Gastrocnemius medialis (tissue), 4 donors: Measurements from ENCODE around the gene FAM151B. TPM values are rescaled to one million over a fixed set of nuclear protein-coding genes. Genes with fewer than 3 reads are reported as not detected.
"Not testable (repeated sequence)": the region's sequence is repeated elsewhere in the genome, so short reads cannot be mapped to it uniquely, and the experiment has no call there.

ENCODE experiments used
- ATAC-seq, 2 donors: fragments of 150-250 bp; one replicate each; pipeline ENCODE4 v1.9.1; 2016
- DNase-seq, 2 donors: peaks; one replicate each; pipeline ENCODE4 v3.0.0-alpha.2; 2019
- H3K27ac ChIP-seq, 4 donors: fragments of 200-600 bp; sonication (generic); 1 replicate in 1 of 4; 2 replicates in 3 of 4; pipeline ENCODE4 v1.5.1; 2016 to 2018; ENCODE audit warnings: mild to moderate bottlenecking in 2 of 4, moderate library complexity in 1 of 4
- H3K27me3 ChIP-seq, 3 donors: fragments of 200-600 bp; sonication (generic) in 2 of 3; 1 replicate in 1 of 3; 2 replicates in 2 of 3; pipeline versions ENCODE4 v1.5.1 to v1.6.0; 2016 to 2019; ENCODE audit warnings: mild to moderate bottlenecking in 1 of 3, moderate library complexity in 1 of 3
- H3K36me3 ChIP-seq, 2 donors: fragments of 200-600 bp; sonication (generic) in 1 of 2; one replicate each; pipeline ENCODE4 v1.5.1; 2017 to 2018
- H3K4me1 ChIP-seq, 2 donors: fragments of 200-600 bp; sonication (generic) in 1 of 2; one replicate each; pipeline ENCODE4 v1.5.1; 2016 to 2017; ENCODE audit warnings: mild to moderate bottlenecking in 2 of 2
- H3K4me3 ChIP-seq, 4 donors: fragments of 200-600 bp; sonication (generic) in 3 of 4; 1 replicate in 1 of 4; 2 replicates in 3 of 4; pipeline ENCODE4 v1.5.1; 2016 to 2019; ENCODE audit warnings: mild to moderate bottlenecking in 2 of 4
- H3K9me3 ChIP-seq, 3 donors: fragments of 200-600 bp; sonication (generic) in 2 of 3; 1 replicate in 1 of 3; 2 replicates in 2 of 3; pipeline ENCODE4 v1.5.1; 2016 to 2019
- CTCF ChIP-seq, 5 experiments: fragments of 450-650 bp in 3 of 5; fragments of 200-600 bp in 2 of 5; sonication (generic) in 2 of 5; IDR thresholded peaks in 4 of 5; conservative IDR thresholded peaks in 1 of 5; 1 replicate in 4 of 5; 2 replicates in 1 of 5; pipeline ENCODE4 v1.5.1; 2016 to 2019; ENCODE audit warnings: antibody characterized with exemption in 5 of 5, mild to moderate bottlenecking in 3 of 5, moderate library complexity in 3 of 5
- POLR2A ChIP-seq, 2 donors: fragments of 450-650 bp; IDR thresholded peaks; one replicate each; pipeline ENCODE4 v1.6.1; 2017; ENCODE audit warnings: antibody characterized with exemption in 2 of 2, mild to moderate bottlenecking in 2 of 2, moderate library complexity in 2 of 2
- in situ Hi-C, 4 donors: fragments of 200-750 bp; cut with MboI; loops; one replicate each; pipeline versions ENCODE4 v1.15.0 to v1.8.0; 2017; ENCODE audit warnings: low sequenced_read_pairs in 4 of 4
- intact Hi-C: fragments of 100-400 bp; cut with DNase I; formaldehyde crosslinking; loops from one replicate; pipeline ENCODE4 v1.15.1; 2023; ENCODE audit warnings: low total_unique reads
- total RNA-seq, 4 donors: library from RNA; depleted of rRNA; stranded (reverse); fragments of >200 nt; gene quantifications; one replicate each; pipeline versions ENCODE4 v1.1.0 to v1.2.3, GENCODE V29; 2016

The FAM151B gene
- total RNA-seq, 4 donors from 2014 or later, result 0.18 to 1.6 (median 1.1) TPM

- intact Hi-C loops, result no loop called here
- no peaks in the 10 kb centered on the region for H3K4me1 ChIP-seq
- no peak for ATAC-seq
These were observed 34.5 kb upstream of the FAM151B start for GRCh38 chr5:80453366-80453765.

GRCh38 chr5:80463269-80463668, 24.6 kb upstream of the FAM151B start:
- no peak for DNase-seq
- Histone ChIP-seq H3K36me3 (peaks cover 0 to 54% of the 10 kb centered on the region in 2 donors), H3K4me3 (no peak overlapping the region)

More at GRCh38 chr5:80453366-80453765, 34.5 kb upstream of the FAM151B start:
- Histone ChIP-seq H3K9me3 (no peaks in the 10 kb centered on the region), H3K27ac (no peak overlapping the region), H3K4me3 (no peak overlapping the region), H3K36me3 (peaks cover 0 to 71% of the 10 kb centered on the region in 2 donors), H3K27me3 (no peaks in the 10 kb centered on the region)
- in situ Hi-C loops, result no loop called here
- no peak for TF ChIP-seq POLR2A (IDR thresholded peaks at IDR 0.05)
- no peak for TF ChIP-seq CTCF (IDR thresholded peaks at IDR 0.05 in 4 of 5, conservative IDR thresholded peaks at IDR 0.05 in 1 of 5)
- DNase-seq, result no peak

GRCh38 chr5:80466669-80467485, 21.0 kb upstream of the FAM151B start:
- H3K4me3 ChIP-seq, result no peak overlapping the region
- peaks cover 0 to 46% of the 10 kb centered on the region in 2 donors for H3K36me3 ChIP-seq
- no peak for ATAC-seq
- no peaks in the 10 kb centered on the region for H3K9me3 ChIP-seq
- TF ChIP-seq POLR2A (IDR thresholded peaks at IDR 0.05) (no peak), CTCF (IDR thresholded peaks at IDR 0.05 in 4 of 5, conservative IDR thresholded peaks at IDR 0.05 in 1 of 5) (no peak)
- in situ Hi-C loops, result no loop called here
- intact Hi-C loops, result no loop called here
- no peak for DNase-seq
- no peaks in the 10 kb centered on the region for H3K27me3 ChIP-seq
- H3K4me1 ChIP-seq, result no peaks in the 10 kb centered on the region
- no peak overlapping the region for H3K27ac ChIP-seq

More at GRCh38 chr5:80463269-80463668, 24.6 kb upstream of the FAM151B start:
- intact Hi-C loops, result no loop called here
- Histone ChIP-seq H3K9me3 (no peaks in the 10 kb centered on the region), H3K4me1 (no peaks in the 10 kb centered on the region), H3K27me3 (no peaks in the 10 kb centered on the region), H3K27ac (no peak overlapping the region)
- no peak for ATAC-seq
- in situ Hi-C loops, result no loop called here
- no peak for TF ChIP-seq CTCF (IDR thresholded peaks at IDR 0.05 in 4 of 5, conservative IDR thresholded peaks at IDR 0.05 in 1 of 5)
- no peak for TF ChIP-seq POLR2A (IDR thresholded peaks at IDR 0.05)

GRCh38 chr5:80468131-80468530, 19.8 kb upstream of the FAM151B start:
- DNase-seq, result no peak
- Histone ChIP-seq H3K4me1 (no peaks in the 10 kb centered on the region), H3K27me3 (no peaks in the 10 kb centered on the region), H3K4me3 (no peak overlapping the region), H3K9me3 (no peaks in the 10 kb centered on the region), H3K27ac (no peak overlapping the region), H3K36me3 (peaks cover 0 to 38% of the 10 kb centered on the region in 2 donors)
- TF ChIP-seq POLR2A (IDR thresholded peaks at IDR 0.05) (no peak), CTCF (IDR thresholded peaks at IDR 0.05 in 4 of 5, conservative IDR thresholded peaks at IDR 0.05 in 1 of 5) (no peak)
- in situ Hi-C loops, result no loop called here
- intact Hi-C loops, result no loop called here
- no peak for ATAC-seq

GRCh38 chr5:80470631-80471030, 17.3 kb upstream of the FAM151B start:
- ATAC-seq, result not testable (repeated sequence)

More at GRCh38 chr5:80470631-80471030, 17.3 kb upstream of the FAM151B start:
- H3K4me1 ChIP-seq, H3K27me3 ChIP-seq, intact Hi-C loops, H3K9me3 ChIP-seq, H3K27ac ChIP-seq, DNase-seq, in situ Hi-C loops, H3K4me3 ChIP-seq: not testable (repeated sequence)
- H3K36me3 ChIP-seq, result peaks cover 0 to 55% of the 10 kb centered on the region in 2 donors
